Type B pancreatic cell (in vitro differentiated cells): ENCODE measurements around the gene CCDC200. TPM values are rescaled to one million over a fixed set of nuclear protein-coding genes. Genes with fewer than 3 reads are reported as not detected.
"Not testable (repeated sequence)": the region's sequence is repeated elsewhere in the genome, so short reads cannot be mapped to it uniquely, and the experiment has no call there.

ENCODE experiments used
- DNase-seq: peaks from one replicate; pipeline ENCODE4 v3.0.0; 2021; ENCODE audit warnings: mixed read lengths; ENCODE audit not compliant: unreplicated experiment; ENCODE audit errors: extremely low spot score
- H3K27ac Mint-ChIP-seq: 2 replicates; pipeline ENCODE4 v1.8.0; 2021; ENCODE audit warnings: mild to moderate bottlenecking, mixed read lengths
- H3K27me3 Mint-ChIP-seq: 2 replicates; pipeline ENCODE4 v1.8.0; 2021; ENCODE audit warnings: mixed read lengths
- H3K36me3 Mint-ChIP-seq: 2 replicates; pipeline ENCODE4 v1.8.0; 2021; ENCODE audit warnings: mixed read lengths
- H3K4me1 Mint-ChIP-seq: one replicate; pipeline ENCODE4 v1.8.0; 2021; ENCODE audit warnings: mixed read lengths; ENCODE audit not compliant: unreplicated experiment
- H3K4me3 Mint-ChIP-seq: 2 replicates; pipeline ENCODE4 v1.8.0; 2021; ENCODE audit warnings: mild to moderate bottlenecking, mixed read lengths
- H3K9me3 Mint-ChIP-seq: 2 replicates; pipeline ENCODE4 v1.8.0; 2021; ENCODE audit warnings: mixed read lengths
- CTCF ChIP-seq: fragments of 200-600 bp; sonication (generic); conservative IDR thresholded peaks from 2 replicates; pipeline ENCODE4 v1.5.0; 2021; ENCODE audit warnings: antibody characterized with exemption, mild to moderate bottlenecking
- total RNA-seq: library from RNA; stranded (reverse); gene quantifications from 2 replicates; pipeline ENCODE4 v1.2.1, GENCODE V29; 2021; ENCODE audit warnings: low replicate concordance

Gene CCDC200
- total RNA-seq, 1 donor from 2014 or later = not detected

GRCh38 chr17:43212641-43213490, 15.6 kb downstream of the CCDC200 start:
- no peaks in the 10 kb centered on the region for H3K27me3 Mint-ChIP-seq
- H3K27ac Mint-ChIP-seq = peak overlapping the region; percentile 58
- H3K36me3 Mint-ChIP-seq = peaks cover 4% of the 10 kb centered on the region

GRCh38 chr17:43211480-43212402, 16.7 kb downstream of the CCDC200 start, which contains the start of gene TMEM106A:
Gene TMEM106A (plus strand): TSS chr17:43211875. CDS start chr17:43213042, 1,167 bp downstream.
- TF ChIP-seq CTCF = peak; percentile 62
- H3K9me3 Mint-ChIP-seq = no peaks in the 10 kb centered on the region
- peaks cover 4% of the 10 kb centered on the region for H3K36me3 Mint-ChIP-seq
- H3K27ac Mint-ChIP-seq = peak within 1 kb of the TSS; percentile 58
- H3K4me3 Mint-ChIP-seq = peak within 1 kb of the TSS; percentile 95
- H3K27me3 Mint-ChIP-seq = no peaks in the 10 kb centered on the region
- no peak for DNase-seq
- H3K4me1 Mint-ChIP-seq = peaks cover 20% of the 10 kb centered on the region

More at GRCh38 chr17:43212641-43213490, 15.6 kb downstream of the CCDC200 start:
- DNase-seq = no peak
- H3K4me1 Mint-ChIP-seq = peaks cover 24% of the 10 kb centered on the region
- no peak for TF ChIP-seq CTCF
- H3K4me3 Mint-ChIP-seq = peak overlapping the region; percentile 95
- no peaks in the 10 kb centered on the region for H3K9me3 Mint-ChIP-seq

GRCh38 chr17:43211123-43211479, 17.3 kb downstream of the CCDC200 start:
- peak overlapping the region; percentile 58 for H3K27ac Mint-ChIP-seq
- peak overlapping the region; percentile 95 for H3K4me3 Mint-ChIP-seq
- DNase-seq = no peak
- H3K27me3 Mint-ChIP-seq = no peaks in the 10 kb centered on the region
- H3K4me1 Mint-ChIP-seq = peaks cover 18% of the 10 kb centered on the region
- TF ChIP-seq CTCF = no peak
- no peaks in the 10 kb centered on the region for H3K9me3 Mint-ChIP-seq
- peaks cover 4% of the 10 kb centered on the region for H3K36me3 Mint-ChIP-seq

GRCh38 chr17:43210576-43210975, 17.8 kb downstream of the CCDC200 start:
- H3K4me3 Mint-ChIP-seq = peak overlapping the region; percentile 95
- no peaks in the 10 kb centered on the region for H3K27me3 Mint-ChIP-seq
- no peaks in the 10 kb centered on the region for H3K9me3 Mint-ChIP-seq
- H3K4me1 Mint-ChIP-seq = peaks cover 18% of the 10 kb centered on the region
- no peak for DNase-seq
- no peak for TF ChIP-seq CTCF
- peaks cover 4% of the 10 kb centered on the region for H3K36me3 Mint-ChIP-seq
- H3K27ac Mint-ChIP-seq = peak overlapping the region; percentile 58

GRCh38 chr17:43203013-43203412, 25.4 kb downstream of the CCDC200 start:
- not testable (repeated sequence) for H3K27me3 Mint-ChIP-seq, H3K9me3 Mint-ChIP-seq, H3K4me1 Mint-ChIP-seq, H3K4me3 Mint-ChIP-seq, H3K27ac Mint-ChIP-seq, DNase-seq
- peaks cover 20% of the 10 kb centered on the region for H3K36me3 Mint-ChIP-seq

- Mint-ChIP-seq H3K4me3 (no peak overlapping the region), H3K4me1 (no peaks in the 10 kb centered on the region), H3K27me3 (no peaks in the 10 kb centered on the region), H3K36me3 (peaks cover 29% of the 10 kb centered on the region), H3K27ac (no peak overlapping the region), H3K9me3 (no peaks in the 10 kb centered on the region)
- TF ChIP-seq CTCF = no peak
- DNase-seq = no peak
These were observed 28.3 kb downstream of the CCDC200 start for GRCh38 chr17:43200127-43200526.
